Thoracic aorta (tissue), 2 donors: Measurements from ENCODE around the gene CDO1. TPM values are rescaled to one million over a fixed set of nuclear protein-coding genes. Genes with fewer than 3 reads are reported as not detected.

ENCODE experiments used
- ATAC-seq: fragments of 150-250 bp; one replicate; pipeline ENCODE4 v1.8.0; 2017; ENCODE audit warnings: low read depth; ENCODE audit not compliant: insufficient number of reproducible peaks, low FRiP score
- DNase-seq: peaks from one replicate; pipeline ENCODE4 v3.0.0-alpha.2; 2020; ENCODE audit warnings: low spot score
- H3K27ac ChIP-seq, 2 donors: fragments of 200-600 bp; sonication (generic); 1 replicate in 1 of 2; 2 replicates in 1 of 2; pipeline ENCODE4 v1.5.1; 2016; ENCODE audit warnings: mild to moderate bottlenecking in 2 of 2, moderate library complexity in 2 of 2
- H3K27me3 ChIP-seq: fragments of 200-600 bp; sonication (generic); replicated peaks from 2 replicates; pipeline ENCODE4 v1.6.0; 2016; ENCODE audit warnings: mild to moderate bottlenecking; ENCODE audit not compliant: insufficient read depth
- H3K36me3 ChIP-seq: fragments of 200-600 bp; sonication (generic); one replicate; pipeline ENCODE4 v1.5.1; 2016
- H3K4me1 ChIP-seq, 2 donors: fragments of 200-600 bp; sonication (generic); 1 replicate in 1 of 2; 2 replicates in 1 of 2; pipeline versions ENCODE4 v1.5.1 to v1.6.0; 2016; ENCODE audit warnings: low read depth in 2 of 2, mild to moderate bottlenecking in 1 of 2; ENCODE audit not compliant: control insufficient read depth in 1 of 2
- H3K4me3 ChIP-seq: fragments of 200-600 bp; sonication (generic); 2 replicates; pipeline ENCODE4 v1.5.1; 2016; ENCODE audit warnings: mild to moderate bottlenecking
- H3K9me3 ChIP-seq: fragments of 200-600 bp; sonication (generic); 2 replicates; pipeline ENCODE4 v1.5.1; 2016
- total RNA-seq, 2 donors: library from RNA; depleted of rRNA; stranded (reverse); fragments of >200 nt; gene quantifications; one replicate each; pipeline versions ENCODE4 v1.1.0 to v1.2.3, GENCODE V29; 2016
- TF ChIP-seq, protein P1 (sequence below): fragments of 200-600 bp; sonication (generic); IDR thresholded peaks from one replicate; pipeline ENCODE4 v1.5.1; 2019; ENCODE audit warnings: antibody characterized with exemption

Gene CDO1
- total RNA-seq, 2 donors from 2014 or later, result 70.7 to 132 TPM

DNA sequence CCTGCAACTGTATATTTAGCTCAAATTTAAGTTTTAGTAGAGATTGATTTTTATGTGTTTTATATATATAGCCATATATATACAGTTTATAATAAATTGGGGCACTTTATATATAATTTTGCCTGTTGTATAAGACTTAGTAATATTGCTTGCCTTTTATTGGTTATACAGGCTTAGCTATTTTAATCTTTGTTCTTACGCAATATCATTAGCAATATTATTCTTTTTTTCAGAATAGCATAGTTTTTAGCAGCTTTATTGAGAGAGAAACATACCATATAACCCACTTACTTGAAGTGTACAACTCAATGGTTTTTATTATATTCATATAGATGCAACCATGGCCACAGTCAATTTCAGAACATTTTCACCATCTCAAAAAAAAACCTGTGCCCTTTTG lies 28.0 kb downstream of the CDO1 start:
- TF ChIP-seq, protein P1, sequence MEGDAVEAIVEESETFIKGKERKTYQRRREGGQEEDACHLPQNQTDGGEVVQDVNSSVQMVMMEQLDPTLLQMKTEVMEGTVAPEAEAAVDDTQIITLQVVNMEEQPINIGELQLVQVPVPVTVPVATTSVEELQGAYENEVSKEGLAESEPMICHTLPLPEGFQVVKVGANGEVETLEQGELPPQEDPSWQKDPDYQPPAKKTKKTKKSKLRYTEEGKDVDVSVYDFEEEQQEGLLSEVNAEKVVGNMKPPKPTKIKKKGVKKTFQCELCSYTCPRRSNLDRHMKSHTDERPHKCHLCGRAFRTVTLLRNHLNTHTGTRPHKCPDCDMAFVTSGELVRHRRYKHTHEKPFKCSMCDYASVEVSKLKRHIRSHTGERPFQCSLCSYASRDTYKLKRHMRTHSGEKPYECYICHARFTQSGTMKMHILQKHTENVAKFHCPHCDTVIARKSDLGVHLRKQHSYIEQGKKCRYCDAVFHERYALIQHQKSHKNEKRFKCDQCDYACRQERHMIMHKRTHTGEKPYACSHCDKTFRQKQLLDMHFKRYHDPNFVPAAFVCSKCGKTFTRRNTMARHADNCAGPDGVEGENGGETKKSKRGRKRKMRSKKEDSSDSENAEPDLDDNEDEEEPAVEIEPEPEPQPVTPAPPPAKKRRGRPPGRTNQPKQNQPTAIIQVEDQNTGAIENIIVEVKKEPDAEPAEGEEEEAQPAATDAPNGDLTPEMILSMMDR, result no peak
- Histone ChIP-seq H3K4me1 (no peaks in the 10 kb centered on the region), H3K4me3 (no peak overlapping the region), H3K9me3 (no peaks in the 10 kb centered on the region), H3K36me3 (no peaks in the 10 kb centered on the region), H3K27ac (no peak overlapping the region), H3K27me3 (no peaks in the 10 kb centered on the region)
- no peak for DNase-seq
- ATAC-seq, result no peak

DNA sequence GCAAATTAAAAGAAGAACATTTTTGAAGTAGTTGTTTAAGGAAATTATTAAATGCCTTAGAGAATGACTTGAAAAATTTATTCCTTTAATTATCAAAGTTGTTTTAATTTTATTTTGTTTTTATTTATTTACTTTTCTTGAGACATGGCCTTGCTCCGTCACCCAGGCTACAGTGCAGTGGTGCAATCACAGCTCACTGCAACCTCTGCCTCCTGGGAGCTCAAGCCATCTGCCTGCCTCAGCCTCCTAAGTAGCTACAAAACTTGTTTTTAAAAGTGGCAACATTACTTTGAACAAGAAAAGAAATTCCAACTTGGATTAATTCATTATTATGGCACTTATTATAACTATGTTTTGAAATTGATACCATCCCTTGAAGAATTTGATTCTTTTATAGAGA lies 29.0 kb downstream of the CDO1 start:
- TF ChIP-seq, protein P1, result no peak
- Histone ChIP-seq H3K4me1 (no peaks in the 10 kb centered on the region), H3K4me3 (no peak overlapping the region), H3K9me3 (no peaks in the 10 kb centered on the region), H3K27me3 (no peaks in the 10 kb centered on the region), H3K36me3 (no peaks in the 10 kb centered on the region), H3K27ac (no peak overlapping the region)
- ATAC-seq, result no peak
- no peak for DNase-seq

DNA sequence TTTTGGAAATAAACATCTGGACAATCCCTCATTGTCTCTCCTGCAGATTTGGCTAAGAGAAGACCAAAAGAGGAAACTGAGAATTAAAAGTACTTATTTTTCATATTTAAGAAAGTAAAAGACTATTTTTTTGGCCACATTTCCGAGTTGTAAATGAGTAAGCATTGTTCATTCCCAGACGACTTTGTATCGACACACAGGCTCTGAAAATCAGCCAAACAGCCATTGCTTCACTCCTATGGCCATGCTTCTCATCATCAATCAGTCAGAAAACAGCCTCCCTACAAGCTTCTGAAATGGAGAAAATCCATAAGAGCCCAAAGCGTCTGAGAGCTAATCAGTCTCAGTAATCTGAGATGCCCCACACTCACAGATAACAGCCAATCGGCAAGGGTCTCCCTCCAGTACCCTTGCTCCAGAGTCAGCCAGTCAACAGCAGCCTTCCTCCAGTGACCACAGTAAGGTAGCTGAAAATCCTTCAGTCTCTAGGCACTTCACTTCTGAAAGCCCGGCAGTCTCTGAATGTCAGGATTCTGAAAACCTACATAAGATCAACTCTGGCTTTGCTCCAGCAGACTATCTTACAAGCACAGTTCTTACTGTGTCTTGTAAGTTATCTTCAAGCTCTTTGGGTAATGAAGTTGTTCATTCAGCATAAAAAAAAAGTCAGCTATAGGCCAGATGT lies 30.9 kb downstream of the CDO1 start:
- no peaks in the 10 kb centered on the region for H3K36me3 ChIP-seq
- no peaks in the 10 kb centered on the region for H3K9me3 ChIP-seq
- DNase-seq, result no peak
- H3K4me3 ChIP-seq, result no peak overlapping the region
- H3K27ac ChIP-seq, result no peak overlapping the region
- no peaks in the 10 kb centered on the region for H3K27me3 ChIP-seq
- no peaks in the 10 kb centered on the region for H3K4me1 ChIP-seq
- ATAC-seq, result no peak
- TF ChIP-seq, protein P1, result no peak

DNA sequence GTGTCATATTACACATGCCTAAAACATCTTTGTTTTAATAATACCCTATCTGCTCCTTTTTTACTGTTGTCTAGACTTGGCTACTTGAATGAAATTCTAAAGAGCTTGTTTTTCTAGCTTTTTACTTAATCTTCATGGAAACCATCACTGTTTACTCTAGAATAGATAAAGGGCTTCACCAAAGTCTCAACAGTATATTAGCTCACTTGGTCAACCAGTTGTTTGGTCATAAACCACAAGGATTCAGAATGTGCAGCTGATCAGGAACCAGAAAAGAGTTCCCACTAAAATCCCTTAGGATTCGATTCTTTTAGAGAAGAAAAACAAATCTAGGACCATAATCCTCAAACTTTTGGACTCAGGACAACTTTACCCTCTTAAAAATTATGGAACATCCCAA lies 38.0 kb downstream of the CDO1 start:
- Histone ChIP-seq H3K4me3 (no peak overlapping the region), H3K27me3 (no peaks in the 10 kb centered on the region), H3K27ac (no peak overlapping the region), H3K4me1 (no peaks in the 10 kb centered on the region), H3K36me3 (no peaks in the 10 kb centered on the region), H3K9me3 (no peaks in the 10 kb centered on the region)
- ATAC-seq (no peak), DNase-seq (no peak)
- TF ChIP-seq, protein P1, result no peak

DNA sequence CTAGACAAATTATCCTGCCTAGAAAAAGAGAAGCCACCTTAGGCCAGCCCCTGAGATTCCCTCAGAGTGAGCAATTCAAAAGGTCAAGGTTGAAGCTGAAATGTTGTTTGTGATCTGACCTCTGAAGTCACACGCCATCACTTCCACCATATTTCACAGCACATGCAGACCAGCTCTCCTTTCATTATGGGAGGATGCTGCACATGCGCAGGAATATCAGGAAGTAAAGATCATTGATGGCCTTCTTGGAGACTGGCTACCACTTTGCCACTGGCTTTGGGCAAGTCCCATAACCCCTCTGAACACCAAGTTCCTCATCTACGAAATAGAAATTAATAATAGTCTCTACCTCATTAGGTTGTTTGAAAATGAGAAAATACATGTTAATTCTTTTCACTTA lies 39.5 kb downstream of the CDO1 start:
- Histone ChIP-seq H3K4me3 (no peak overlapping the region), H3K9me3 (no peaks in the 10 kb centered on the region), H3K4me1 (no peaks in the 10 kb centered on the region), H3K27ac (no peak overlapping the region), H3K27me3 (no peaks in the 10 kb centered on the region), H3K36me3 (no peaks in the 10 kb centered on the region)
- no peak for ATAC-seq
- DNase-seq, result no peak
- TF ChIP-seq, protein P1, result no peak
